Amniotic stem cell (primary cell): ENCODE results near the gene TRPM8.
"Not testable (repeated sequence)": the region's sequence is repeated elsewhere in the genome, so short reads cannot be mapped to it uniquely, and the experiment has no call there.

Experiments used
- DNase-seq: peaks from one replicate; lab custom pipeline; 2025; lab: John Stamatoyannopoulos, UW

The TRPM8 gene

DNA sequence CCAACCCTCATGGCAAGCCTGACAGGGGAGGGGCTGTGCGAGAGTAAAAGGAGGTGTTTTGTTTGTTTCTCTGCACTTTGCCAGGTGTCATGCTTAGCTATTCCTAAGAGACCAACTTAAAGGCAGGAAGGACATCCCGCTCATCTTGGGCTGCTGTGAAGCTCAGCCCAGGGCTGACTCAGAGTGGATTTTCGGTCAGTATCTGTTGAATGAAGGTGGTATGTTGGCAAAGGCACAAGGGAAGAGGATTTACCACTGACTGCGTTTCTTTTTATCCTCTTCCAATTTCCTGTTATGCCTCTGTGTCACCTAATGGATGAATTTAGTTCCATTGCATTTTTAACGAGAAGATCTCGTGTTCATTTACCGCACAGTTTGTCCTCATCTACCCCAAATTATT lies 18.9 kb downstream of the TRPM8 start:
- no peak for DNase-seq

DNA sequence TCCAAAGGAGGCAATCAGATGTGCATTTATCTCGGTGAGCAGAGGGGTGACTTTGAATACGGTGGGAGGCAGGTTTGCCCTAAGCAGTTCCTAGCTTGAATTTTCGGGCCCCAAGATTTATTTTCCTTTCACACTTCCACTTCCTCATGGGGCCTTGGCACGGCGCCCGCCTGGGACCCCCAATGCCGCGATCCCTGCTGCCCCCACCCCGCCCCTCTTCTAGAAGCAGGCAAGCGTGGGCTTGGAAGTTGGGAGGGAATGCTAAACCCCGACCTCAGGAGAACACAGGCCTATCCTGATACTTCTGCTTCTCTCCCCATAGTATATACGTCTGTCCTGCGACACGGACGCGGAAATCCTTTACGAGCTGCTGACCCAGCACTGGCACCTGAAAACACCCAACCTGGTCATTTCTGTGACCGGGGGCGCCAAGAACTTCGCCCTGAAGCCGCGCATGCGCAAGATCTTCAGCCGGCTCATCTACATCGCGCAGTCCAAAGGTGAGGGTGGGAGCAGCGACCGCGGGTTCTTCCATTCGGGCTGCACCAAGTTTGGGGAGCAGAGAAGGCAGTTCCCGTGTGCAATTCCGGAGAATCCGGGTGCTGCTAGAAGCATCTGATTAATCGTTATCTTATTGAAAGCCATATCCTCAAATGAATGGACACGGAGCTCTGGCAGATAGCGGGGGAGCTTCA lies 21.6 kb downstream of the TRPM8 start:
- no peak for DNase-seq

DNA sequence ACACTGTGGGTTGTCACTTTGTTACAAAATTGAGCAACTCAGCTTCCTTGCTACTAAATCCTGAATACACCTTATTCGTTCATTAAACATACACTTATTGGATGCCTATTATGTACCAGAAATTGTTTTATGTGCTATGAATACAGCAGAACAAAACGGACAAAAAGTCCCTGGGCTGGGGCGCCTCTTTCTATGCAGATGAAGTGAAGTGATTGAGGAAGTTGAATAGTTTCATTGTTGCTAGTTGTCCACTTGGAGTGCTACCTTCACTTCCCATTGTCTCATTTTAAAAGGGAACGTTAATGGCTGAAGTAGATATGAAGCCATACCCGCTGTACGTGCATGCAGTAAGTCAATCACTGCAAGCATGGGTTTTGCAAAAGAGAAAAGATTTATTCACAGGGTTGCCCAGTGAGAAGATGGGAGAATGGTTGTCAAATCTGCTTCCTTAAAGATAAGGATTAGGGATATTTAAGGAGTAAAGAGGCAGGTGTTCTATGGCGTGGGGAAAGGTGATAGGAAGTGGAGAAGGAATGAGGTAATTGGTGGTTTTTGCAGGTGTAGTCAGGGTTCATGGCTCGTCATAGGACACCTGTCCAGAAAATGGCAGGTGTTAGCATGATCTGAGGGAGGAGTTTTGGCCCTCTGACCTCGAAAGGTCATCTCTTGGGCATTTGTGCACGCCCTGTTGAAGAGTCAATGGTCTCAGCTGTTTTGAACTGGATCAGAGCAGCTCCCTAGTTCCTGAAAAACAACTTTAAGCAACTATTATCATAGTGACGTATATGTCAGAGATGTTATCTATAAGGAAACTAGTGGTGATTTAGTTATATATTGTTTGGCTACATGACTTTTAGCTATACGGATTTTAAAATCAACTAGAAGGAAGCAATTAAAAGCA lies 23.5 kb downstream of the TRPM8 start:
- no peak for DNase-seq

GRCh38 chr2:233942731-233943130 lies 25.6 kb downstream of the TRPM8 start:
- DNase-seq = no peak

- no peak for DNase-seq
These were observed 27.1 kb downstream of the TRPM8 start for GRCh38 chr2:233944269-233944668.

GRCh38 chr2:233944722-233945121 lies 27.5 kb downstream of the TRPM8 start:
- DNase-seq = no peak

DNA sequence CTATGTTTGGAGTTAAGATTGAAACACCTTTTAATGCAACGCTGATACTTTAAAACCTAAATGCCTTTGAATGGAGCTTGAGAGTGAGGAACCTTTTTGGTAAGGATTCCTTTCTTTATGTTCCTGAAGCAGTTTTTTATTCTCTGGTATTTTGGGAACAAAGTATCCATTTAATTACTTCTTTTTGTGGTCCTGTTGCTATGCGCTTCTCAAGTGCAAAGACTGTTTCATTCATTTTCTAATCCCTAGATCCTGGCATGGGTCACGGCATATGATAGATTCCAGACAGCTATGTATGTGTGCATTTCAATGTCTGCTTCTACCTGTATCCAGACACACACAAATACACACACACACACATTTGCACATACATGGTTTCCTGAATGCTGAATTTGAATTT lies 28.0 kb downstream of the TRPM8 start:
- DNase-seq = no peak

- DNase-seq = no peak
These were observed 33.1 kb downstream of the TRPM8 start for GRCh38 chr2:233950078-233950825.

DNA sequence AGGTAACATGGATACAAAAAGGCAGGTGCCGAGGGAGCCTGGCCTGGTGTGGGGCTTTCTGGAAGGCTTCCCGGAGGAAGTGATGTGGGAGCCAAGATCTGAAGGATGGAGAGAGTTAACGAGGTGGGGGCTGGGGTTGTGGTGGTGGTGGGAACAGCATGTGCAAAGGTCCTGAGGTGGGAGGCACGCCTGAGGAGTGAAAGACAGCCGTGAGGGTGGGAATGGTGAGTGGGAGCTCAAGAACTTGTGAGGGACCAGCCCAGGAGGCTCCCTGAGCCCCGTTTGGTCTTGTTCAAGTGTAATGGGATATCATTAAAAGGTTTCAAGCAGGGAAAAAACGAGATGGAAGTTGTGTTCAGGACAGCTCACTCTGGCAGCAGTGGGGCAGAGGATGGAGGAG lies 35.2 kb downstream of the TRPM8 start:
- no peak for DNase-seq

DNA sequence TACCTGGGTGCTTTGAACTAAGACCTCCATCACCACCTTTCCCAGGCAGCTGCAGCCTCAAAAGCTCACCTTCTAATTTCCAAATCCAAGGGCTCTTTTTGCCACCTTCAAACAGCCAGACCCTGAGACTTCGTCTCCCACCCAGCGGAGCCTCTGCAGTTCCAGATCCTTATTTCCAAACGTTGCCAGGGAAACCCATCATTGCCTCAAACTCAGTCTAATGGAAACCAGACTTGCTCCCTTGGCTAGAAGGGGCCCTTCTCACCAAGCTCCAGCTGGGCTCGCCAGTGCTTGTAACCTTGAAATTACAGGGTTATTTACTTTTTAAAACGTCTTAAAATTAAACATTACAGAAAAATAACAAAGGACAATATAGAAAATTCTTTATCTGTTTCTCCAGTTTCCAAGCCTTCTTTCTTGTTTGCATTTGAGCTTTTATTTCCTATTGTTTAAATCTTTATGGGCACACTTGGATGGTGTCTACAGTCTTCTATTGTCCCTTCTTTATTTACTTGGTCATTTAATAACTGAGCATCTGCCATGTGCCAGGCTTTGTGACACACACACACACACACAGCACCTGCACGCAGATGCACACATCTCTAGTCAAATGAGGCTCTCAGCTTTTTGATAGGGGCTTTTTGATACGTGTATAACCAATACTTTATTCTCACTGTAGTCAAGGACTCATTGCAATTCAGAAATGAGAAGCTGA lies 36.1 kb downstream of the TRPM8 start:
- no peak for DNase-seq

DNA sequence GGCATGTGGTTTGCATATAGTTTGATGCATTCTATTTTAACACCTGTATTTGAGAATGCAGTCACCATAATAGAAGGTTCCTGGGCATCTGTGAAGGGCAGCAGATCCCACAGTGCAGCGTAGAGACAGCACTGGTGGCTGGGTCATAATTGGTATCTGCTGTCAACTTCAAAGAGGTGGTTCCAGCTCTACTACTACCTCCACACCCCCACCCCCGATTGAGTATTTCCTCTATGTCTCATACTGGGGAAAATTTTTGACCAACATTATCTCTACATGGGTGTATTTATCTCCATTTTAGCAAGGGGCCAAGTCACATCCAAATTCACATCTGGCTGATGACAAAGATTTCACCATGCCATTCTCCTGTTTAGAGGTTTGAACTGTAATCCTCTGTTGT lies 43.0 kb downstream of the TRPM8 start:
- DNase-seq = no peak

GRCh38 chr2:233961905-233962304 lies 44.7 kb downstream of the TRPM8 start:
- DNase-seq = no peak

- peak; percentile 38 for DNase-seq
These were observed 47.4 kb downstream of the TRPM8 start for GRCh38 chr2:233964581-233964980.

DNA sequence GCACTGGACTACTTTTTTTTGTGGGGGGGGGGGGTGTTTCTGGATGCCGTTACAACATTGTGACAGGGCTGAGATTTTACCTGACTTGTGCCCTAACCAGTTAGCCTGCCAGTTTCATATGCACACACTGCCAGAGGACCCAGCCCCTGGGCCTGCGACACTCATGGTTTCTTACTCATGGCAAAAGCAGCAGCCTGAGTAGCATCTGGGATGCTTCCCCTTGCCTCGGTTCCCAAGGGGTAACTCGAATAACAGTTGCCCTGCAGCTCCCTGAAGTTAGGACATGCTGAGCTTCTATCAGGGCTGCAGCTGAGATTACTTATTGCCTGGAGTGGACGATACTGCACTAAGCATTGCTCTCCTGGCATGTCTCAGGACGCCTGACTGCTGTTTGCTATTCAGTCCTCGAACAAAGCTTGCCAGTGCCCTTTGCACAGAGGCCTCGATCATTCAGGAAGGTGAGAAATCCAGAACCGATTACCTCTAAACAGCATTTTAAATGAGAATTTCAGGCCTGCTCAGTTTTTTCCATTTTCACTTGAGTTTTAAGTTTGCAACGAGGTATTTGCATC lies 47.9 kb downstream of the TRPM8 start:
- DNase-seq = no peak

DNA sequence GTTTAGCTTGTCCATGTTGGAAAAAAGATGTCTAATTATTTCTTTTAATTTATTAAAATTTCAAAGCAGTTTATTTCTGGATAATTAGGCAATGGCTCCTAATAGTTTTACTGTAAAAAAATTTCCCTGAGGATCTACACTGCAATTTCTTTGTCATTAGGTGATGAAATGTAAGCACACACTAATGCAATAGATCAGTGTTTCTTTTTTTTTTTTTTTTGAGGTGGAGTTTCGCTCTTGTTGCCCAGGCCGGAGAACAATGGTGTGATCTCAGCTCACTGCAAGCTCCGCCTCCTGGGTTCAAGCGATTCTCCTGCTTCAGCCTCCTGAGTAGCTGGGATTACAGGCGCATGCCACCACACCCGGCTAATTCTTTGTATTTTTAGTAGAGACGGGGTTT lies 48.5 kb downstream of the TRPM8 start:
- DNase-seq = not testable (repeated sequence)

- DNase-seq = no peak
These were observed 49.2 kb downstream of the TRPM8 start for GRCh38 chr2:233966388-233966787.

DNA sequence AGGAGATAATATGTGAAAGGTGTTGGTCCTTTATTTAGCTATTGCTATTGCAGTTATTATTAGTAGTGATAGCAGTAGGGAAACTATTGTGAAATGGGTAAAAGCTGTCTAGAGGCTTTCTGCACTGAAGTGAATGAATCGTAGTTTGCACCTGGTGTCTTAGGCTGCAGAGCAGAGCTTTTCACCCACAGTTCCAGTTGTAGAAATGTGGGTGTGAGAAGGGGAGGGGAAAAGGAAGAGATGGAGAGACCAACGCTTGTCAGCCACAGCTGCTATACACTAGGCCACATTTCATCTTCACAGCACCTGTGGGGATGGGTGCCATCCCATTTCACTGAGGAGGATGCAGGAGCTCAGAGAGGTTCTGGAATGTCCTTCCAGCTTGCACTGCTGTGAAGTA lies 50.0 kb downstream of the TRPM8 start:
- DNase-seq = no peak

GRCh38 chr2:233968556-233968955 lies 51.4 kb downstream of the TRPM8 start:
- no peak for DNase-seq

- DNase-seq = not testable (repeated sequence)
These were observed 55.3 kb downstream of the TRPM8 start for GRCh38 chr2:233972460-233972859.

DNA sequence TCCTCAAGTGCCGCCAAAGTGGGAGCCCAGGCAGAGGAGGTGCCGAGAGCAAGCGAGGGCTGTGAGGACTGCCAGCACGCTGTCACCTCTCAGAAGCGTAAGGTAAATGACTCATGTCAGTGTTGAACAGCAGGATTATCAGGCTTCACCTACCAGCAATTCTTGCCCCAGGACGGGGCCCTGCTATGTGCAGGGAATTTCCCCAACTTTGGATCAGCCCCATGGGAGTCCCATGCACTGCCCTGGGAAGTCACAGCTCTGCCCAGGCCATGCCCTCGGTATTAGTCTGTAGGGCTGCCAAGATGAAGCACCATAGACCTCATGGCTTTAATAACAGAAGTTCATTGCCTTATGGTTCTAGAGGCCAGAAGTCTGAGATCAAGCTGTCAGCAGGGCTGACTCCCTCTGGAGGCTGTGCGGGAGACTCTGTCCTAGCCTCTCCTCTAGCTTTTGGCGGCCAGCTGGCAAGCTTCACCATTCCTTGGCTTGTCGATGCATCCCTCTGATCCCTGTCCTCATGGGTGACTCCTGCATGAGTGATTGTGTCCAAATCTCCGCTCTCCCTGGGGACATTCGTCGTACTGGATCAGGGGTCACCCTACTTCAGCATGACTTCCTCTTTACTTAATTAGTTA lies 55.9 kb downstream of the TRPM8 start:
- DNase-seq = no peak

DNA sequence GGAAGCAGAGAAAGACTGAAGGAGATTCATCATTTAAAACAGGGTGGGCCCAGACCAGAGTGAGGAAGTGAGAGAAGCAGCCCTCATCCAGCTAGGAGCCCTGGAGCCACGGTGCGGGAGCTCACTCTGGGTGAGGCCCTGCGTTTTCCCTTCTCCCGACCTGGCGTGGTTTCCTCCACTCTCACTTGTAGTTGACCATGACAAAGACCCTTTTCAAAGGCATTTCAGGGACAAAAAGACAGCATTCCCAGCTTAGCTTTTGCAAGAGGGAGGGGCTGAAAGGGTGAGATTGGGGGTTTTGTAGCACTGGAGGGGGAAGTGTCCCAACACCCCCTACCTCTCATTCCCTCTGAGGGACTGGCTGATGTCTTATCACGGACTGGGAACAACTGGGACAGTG lies 56.6 kb downstream of the TRPM8 start:
- no peak for DNase-seq
